ENCODE results near the gene SPART. TPM values are rescaled to one million over a fixed set of nuclear protein-coding genes. Genes with fewer than 3 reads are reported as not detected.
"Not testable (repeated sequence)": the region's sequence is repeated elsewhere in the genome, so short reads cannot be mapped to it uniquely, and the experiment has no call there.

Gene SPART
- total and polyA plus RNA-seq, 2 experiments from 2014 or later: 29.4 to 34.2 TPM

DNA sequence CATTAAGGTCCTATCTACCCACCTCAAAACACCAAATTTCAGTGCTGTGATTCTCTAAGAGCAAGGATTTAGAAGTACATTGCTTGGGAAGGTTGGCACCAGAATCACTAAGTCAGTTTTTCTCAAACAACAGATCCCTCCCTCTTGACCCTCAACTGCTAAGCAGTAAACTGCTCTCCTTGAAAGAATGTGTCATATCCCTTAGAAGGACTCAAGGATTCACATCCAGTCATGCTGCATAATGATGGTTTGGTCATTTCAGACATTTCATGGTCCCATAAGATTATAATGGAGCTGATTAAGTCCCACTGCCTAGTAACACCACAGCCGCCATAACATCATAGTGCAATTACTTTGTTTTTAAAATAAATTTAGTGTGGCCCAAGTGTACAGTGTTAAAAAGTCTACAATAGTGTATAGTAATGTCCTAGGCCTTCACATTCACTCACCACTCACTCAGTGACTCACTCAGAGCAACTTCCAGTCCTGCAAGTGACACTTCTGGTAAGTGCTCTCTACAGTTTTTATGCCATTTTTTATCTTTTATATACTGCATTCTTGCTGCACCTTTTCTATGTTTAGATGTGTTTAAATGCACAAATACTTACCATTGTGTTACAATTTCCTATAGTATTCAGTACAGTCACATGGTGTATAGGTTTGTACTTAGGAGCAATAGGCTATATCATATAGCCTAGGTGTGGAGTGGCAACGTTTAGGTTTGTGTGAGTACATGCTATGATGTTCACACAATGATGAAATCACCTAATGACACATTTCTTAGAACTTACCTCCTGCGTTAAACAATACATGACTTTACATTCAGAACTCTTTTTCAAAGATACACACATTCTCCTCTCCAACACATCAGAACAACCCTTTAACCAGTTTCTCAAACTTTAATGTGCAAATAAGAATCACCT lies 32.9 kb downstream of the SPART start:
- DNase-seq (ENCODE audit: low read depth in 1 of 2, low spot score in 1 of 2): no peak
- Histone ChIP-seq H3K27ac (no peak overlapping the region), H3K27me3 (no peaks in the 10 kb centered on the region), H3K36me3 (peaks cover 26% of the 10 kb centered on the region), H3K9me3 (ENCODE audit: low read depth) (no peaks in the 10 kb centered on the region), H3K4me3 (no peak overlapping the region), H3K4me1 (ENCODE audit: low read depth) (no peaks in the 10 kb centered on the region)
- TF ChIP-seq, protein P1, sequence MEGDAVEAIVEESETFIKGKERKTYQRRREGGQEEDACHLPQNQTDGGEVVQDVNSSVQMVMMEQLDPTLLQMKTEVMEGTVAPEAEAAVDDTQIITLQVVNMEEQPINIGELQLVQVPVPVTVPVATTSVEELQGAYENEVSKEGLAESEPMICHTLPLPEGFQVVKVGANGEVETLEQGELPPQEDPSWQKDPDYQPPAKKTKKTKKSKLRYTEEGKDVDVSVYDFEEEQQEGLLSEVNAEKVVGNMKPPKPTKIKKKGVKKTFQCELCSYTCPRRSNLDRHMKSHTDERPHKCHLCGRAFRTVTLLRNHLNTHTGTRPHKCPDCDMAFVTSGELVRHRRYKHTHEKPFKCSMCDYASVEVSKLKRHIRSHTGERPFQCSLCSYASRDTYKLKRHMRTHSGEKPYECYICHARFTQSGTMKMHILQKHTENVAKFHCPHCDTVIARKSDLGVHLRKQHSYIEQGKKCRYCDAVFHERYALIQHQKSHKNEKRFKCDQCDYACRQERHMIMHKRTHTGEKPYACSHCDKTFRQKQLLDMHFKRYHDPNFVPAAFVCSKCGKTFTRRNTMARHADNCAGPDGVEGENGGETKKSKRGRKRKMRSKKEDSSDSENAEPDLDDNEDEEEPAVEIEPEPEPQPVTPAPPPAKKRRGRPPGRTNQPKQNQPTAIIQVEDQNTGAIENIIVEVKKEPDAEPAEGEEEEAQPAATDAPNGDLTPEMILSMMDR (IDR thresholded peaks at IDR 0.05; ENCODE audit: low read depth, low read length): no peak

DNA sequence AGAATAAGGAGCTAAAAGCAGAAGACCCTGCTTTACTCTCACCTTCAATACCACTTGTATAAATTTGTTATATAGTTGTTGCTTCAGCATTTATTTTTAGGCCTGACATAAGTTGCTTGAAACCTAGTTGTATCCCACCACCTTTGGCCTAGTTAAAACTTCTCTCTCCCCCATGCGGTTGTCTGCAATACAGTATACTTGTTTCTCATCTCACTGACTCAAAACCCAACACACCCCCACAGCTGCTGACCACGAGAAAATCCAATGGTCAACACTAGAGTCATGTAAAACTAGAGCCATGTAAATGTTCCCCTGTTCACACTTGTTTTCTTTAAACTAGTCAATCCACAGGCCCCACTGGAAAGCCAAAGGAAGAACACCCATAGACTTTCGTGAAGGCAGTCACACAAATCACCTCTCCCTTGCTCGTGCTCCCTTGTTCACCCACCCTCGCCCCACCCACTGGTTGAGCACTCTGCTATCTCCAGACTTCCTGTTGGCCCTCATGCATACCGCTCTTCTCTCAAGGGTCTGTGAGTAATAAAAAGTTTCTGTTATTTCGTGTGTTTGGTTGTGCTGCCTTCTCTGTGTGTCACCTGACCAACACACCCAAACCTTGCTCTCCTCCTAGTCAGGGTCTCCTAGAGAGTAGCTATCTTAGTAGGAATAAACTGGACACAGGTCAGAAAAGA lies 35.6 kb downstream of the SPART start:
- TF ChIP-seq, protein P1 (IDR thresholded peaks at IDR 0.05; ENCODE audit: low read depth, low read length): no peak
- no peaks in the 10 kb centered on the region for H3K4me1 ChIP-seq (ENCODE audit: low read depth)
- peak in 1 of 2 donors; percentile 32 for DNase-seq (ENCODE audit: low read depth in 1 of 2, low spot score in 1 of 2)
- H3K27me3 ChIP-seq: no peaks in the 10 kb centered on the region
- H3K9me3 ChIP-seq (ENCODE audit: low read depth): no peaks in the 10 kb centered on the region
- no peak overlapping the region for H3K4me3 ChIP-seq
- peaks cover 28% of the 10 kb centered on the region for H3K36me3 ChIP-seq
- H3K27ac ChIP-seq: no peak overlapping the region

DNA sequence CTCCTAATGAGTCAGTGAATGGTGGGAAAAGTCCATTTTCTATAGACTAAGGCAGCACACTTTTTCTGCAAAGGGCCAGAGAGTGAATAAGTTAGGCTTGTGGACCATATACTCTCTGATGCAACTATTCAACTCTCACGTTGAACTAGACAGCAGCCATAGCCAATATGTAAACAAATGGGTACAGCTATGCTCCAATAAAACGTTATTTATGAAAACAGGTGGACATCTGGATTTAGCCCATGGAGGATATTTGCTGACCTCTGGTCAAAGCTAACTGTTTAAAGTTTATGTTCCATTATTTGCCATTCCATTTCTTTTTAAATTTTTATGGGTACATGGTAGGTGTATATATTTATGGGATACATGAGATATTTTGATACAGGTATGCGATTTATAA lies 43.9 kb downstream of the SPART start:
- Histone ChIP-seq H3K27ac (no peak overlapping the region), H3K36me3 (peaks cover 9% of the 10 kb centered on the region), H3K4me1 (ENCODE audit: low read depth) (peaks cover 3% of the 10 kb centered on the region), H3K4me3 (no peak overlapping the region), H3K9me3 (ENCODE audit: low read depth) (no peaks in the 10 kb centered on the region), H3K27me3 (no peaks in the 10 kb centered on the region)
- no peak for DNase-seq (ENCODE audit: low read depth in 1 of 2, low spot score in 1 of 2)
- TF ChIP-seq, protein P1 (IDR thresholded peaks at IDR 0.05; ENCODE audit: low read depth, low read length): no peak

DNA sequence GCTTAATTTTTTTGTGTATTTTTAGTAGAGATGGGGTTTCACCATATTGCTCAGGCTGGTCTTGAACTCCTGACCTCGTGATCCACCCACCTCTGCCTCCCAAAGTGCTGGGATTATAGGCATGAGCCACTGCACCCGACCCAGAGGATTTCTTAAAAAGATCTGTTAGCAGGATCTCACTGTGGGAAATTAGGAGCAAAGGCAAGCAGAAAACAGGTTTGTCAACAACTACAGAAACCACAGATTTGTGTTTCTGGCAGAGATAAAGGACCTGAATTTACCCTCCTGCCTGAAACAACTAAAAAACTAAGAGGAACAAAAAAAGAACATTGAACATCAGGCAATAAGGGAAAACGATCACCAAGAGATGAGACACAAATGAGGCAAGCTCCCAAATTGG lies 46.7 kb downstream of the SPART start:
- H3K9me3 ChIP-seq (ENCODE audit: low read depth); H3K36me3 ChIP-seq; DNase-seq (ENCODE audit: low read depth in 1 of 2, low spot score in 1 of 2); H3K4me1 ChIP-seq (ENCODE audit: low read depth); H3K27ac ChIP-seq; H3K4me3 ChIP-seq; H3K27me3 ChIP-seq: not testable (repeated sequence)

DNA sequence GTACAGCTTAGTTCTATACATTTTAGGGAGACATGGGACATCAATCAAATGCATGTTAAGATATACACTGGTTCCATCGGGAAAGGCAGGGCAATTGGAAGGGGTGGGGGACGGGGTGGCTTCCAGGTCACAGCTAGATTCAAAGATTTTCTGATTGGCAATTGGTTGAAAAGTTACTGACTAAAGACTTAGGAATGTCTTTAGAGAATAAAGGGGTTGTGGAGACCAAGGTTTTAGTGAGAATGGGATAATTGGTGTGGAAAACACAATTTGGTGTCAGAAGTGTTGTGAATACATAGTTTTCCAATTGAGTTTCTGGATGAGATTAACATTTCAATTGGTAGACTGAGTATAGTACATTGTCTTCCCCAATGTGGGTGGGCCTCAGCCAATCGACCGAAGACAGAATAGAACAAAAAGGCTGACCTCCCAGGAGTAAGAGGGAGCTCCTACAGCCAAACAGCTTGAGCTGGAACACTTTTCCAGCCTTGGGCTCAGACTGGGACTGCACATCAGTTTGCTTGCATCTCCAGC lies 47.6 kb downstream of the SPART start:
- H3K27me3 ChIP-seq: no peaks in the 10 kb centered on the region
- TF ChIP-seq, protein P1 (IDR thresholded peaks at IDR 0.05; ENCODE audit: low read depth, low read length): no peak
- H3K9me3 ChIP-seq (ENCODE audit: low read depth): no peaks in the 10 kb centered on the region
- H3K4me1 ChIP-seq (ENCODE audit: low read depth): peaks cover 7% of the 10 kb centered on the region
- DNase-seq (ENCODE audit: low read depth in 1 of 2, low spot score in 1 of 2): peak in 1 of 2 donors; percentile 12
- H3K27ac ChIP-seq: no peak overlapping the region
- H3K4me3 ChIP-seq: peak overlapping the region; percentile 55
- no peaks in the 10 kb centered on the region for H3K36me3 ChIP-seq

Measured in cardiac muscle cell (in vitro differentiated cells and primary cell).